ENCODE results near the gene CD44.

Gene CD44

DNA sequence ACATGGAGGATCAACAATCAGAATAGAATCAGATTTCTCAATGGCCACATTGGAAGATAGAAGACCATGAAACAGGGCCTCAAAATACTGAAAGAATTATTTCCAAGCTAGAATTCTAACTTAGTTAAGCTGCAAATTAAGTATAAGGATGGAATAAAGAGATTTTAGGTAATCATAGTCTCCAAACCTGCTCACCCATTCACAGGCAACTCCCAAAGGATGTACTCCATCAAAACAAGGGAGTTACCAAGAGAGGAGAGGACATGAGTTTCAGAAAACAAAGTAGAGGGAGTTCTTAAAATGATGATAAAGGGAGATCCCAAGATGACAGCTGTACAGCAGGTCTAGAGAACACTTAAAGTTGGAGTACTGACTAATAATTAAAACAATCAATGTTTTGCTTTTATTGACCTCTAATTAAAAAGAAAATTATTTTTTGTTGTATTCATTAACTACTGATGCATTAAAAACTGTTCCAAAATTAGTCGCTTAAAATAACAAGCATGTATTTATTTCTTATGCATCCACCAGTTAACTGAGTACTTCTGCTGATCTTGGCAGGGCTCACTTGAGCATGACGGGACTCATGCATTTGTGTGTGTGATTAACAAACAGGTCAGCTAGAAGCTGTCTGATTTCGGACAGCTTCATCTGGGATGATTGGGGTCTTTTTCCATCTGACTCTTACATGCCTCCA, 95.6 kb downstream of the CD44 start:
- Histone ChIP-seq H3K27me3 (ENCODE audit: control insufficient read depth, insufficient read depth, low read length) (no peaks in the 10 kb centered on the region), H3K4me1 (ENCODE audit: control insufficient read depth, insufficient read depth, low read length) (peaks cover 15% of the 10 kb centered on the region), H3K4me3 (ENCODE audit: low read length) (no peak overlapping the region), H3K9ac (ENCODE audit: low read length) (no peak overlapping the region), H3K9me3 (ENCODE audit: control insufficient read depth, low read length) (no peaks in the 10 kb centered on the region), H3K36me3 (ENCODE audit: control insufficient read depth, insufficient read depth, low read length) (peaks cover 9% of the 10 kb centered on the region)

DNA sequence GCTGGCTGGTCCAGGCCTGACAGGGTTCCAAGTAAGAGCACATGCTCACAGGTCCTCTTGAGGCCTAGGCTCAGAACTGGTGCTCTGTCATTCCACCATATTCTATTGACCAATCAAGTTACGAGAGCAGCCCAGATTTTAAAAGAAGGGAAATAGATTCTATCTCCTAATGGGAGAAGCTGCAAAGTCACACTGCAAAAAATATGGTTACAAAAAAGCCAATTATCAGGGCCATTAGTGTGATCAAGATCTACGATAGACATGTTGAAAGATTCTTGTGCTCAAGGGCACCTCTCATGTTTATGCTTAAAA, 96.1 kb downstream of the CD44 start:
- Histone ChIP-seq H3K36me3 (ENCODE audit: control insufficient read depth, insufficient read depth, low read length) (peaks cover 4% of the 10 kb centered on the region), H3K4me1 (ENCODE audit: control insufficient read depth, insufficient read depth, low read length) (peaks cover 15% of the 10 kb centered on the region)

DNA sequence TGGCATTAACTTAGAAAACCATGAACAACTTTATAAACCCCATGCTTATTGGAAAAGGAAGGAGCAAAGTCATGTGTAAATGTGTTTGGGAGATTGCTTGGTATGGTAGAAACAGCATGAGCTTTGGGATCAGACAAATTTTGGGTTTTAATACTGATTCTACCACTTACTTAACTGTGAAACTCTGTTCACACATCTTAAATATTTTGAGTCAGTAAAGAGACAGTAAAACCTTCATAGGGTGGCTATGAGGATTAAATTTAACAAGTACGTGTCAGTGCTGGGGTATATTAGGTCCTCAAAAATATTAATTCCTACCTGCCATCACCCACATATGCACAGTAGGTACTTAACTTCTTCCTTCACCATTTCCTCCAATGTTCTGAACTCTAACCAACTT, 96.5 kb downstream of the CD44 start:
- Histone ChIP-seq H3K9me3 (ENCODE audit: control insufficient read depth, low read length) (no peaks in the 10 kb centered on the region), H3K4me3 (ENCODE audit: low read length) (no peak overlapping the region), H3K4me1 (ENCODE audit: control insufficient read depth, insufficient read depth, low read length) (peaks cover 15% of the 10 kb centered on the region), H3K9ac (ENCODE audit: low read length) (no peak overlapping the region), H3K36me3 (ENCODE audit: control insufficient read depth, insufficient read depth, low read length) (no peaks in the 10 kb centered on the region), H3K27me3 (ENCODE audit: control insufficient read depth, insufficient read depth, low read length) (no peaks in the 10 kb centered on the region)

More for the DNA sequence above, 96.1 kb downstream of the CD44 start:
- Histone ChIP-seq H3K9me3 (ENCODE audit: control insufficient read depth, low read length) (no peaks in the 10 kb centered on the region), H3K27me3 (ENCODE audit: control insufficient read depth, insufficient read depth, low read length) (no peaks in the 10 kb centered on the region), H3K4me3 (ENCODE audit: low read length) (no peak overlapping the region), H3K9ac (ENCODE audit: low read length) (no peak overlapping the region)

DNA sequence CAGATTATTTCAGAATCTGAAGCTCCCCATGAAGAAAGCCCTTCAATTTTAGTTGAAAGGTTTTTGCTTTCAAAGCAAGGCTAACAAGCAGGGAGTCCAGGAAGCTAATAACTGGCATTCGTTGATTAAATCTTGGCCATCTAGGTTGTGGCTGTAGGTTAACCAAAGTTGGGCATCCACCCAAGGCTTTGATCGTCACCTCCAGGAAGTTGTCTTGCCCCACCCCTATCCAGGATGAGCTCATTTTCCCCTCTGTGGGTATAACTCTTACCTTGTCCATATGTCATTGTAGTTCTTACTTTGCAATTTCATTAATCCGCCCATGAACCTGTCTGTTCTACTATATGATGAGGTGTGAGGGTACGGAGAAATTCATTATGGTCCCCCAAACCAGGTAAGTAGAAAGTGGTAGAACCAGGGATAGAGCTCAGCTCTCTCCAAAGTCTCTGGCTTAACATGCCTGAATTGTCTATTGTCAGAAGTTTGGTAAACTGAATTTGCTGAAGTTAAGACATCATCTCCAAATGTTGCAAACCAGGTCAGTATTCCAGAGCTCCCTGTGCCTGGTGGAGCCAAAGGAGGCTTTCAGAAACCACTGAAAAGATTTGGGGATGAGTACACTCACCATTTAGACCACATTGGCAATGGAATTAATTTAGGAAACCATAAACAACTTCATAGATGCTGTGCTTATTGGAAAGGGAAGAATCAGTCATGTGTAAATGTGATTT, 97.1 kb downstream of the CD44 start:
- Histone ChIP-seq H3K4me3 (ENCODE audit: low read length) (no peak overlapping the region), H3K36me3 (ENCODE audit: control insufficient read depth, insufficient read depth, low read length) (no peaks in the 10 kb centered on the region), H3K9me3 (ENCODE audit: control insufficient read depth, low read length) (no peaks in the 10 kb centered on the region), H3K4me1 (ENCODE audit: control insufficient read depth, insufficient read depth, low read length) (peaks cover 15% of the 10 kb centered on the region), H3K9ac (ENCODE audit: low read length) (no peak overlapping the region), H3K27me3 (ENCODE audit: control insufficient read depth, insufficient read depth, low read length) (no peaks in the 10 kb centered on the region)

DNA sequence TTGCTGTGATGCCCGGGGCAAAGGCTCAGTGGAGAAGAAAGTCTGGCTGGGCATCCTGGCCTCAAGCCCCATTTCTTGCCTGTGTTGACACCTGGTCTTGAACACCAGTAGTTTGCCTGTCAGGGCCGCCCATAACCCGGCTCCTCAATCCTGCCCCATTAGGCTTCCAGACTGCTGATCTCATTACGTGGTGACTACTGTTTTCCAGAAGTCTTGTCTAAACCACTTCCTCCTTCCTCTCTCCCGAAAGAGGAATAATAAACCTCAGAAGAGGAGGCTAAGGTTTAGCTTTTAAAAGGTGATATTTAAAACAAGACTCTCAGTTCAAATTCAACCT, 97.7 kb downstream of the CD44 start:
- Histone ChIP-seq H3K4me1 (ENCODE audit: control insufficient read depth, insufficient read depth, low read length) (peaks cover 15% of the 10 kb centered on the region), H3K4me3 (ENCODE audit: low read length) (no peak overlapping the region), H3K9ac (ENCODE audit: low read length) (no peak overlapping the region), H3K36me3 (ENCODE audit: control insufficient read depth, insufficient read depth, low read length) (no peaks in the 10 kb centered on the region), H3K9me3 (ENCODE audit: control insufficient read depth, low read length) (no peaks in the 10 kb centered on the region), H3K27me3 (ENCODE audit: control insufficient read depth, insufficient read depth, low read length) (no peaks in the 10 kb centered on the region)

DNA sequence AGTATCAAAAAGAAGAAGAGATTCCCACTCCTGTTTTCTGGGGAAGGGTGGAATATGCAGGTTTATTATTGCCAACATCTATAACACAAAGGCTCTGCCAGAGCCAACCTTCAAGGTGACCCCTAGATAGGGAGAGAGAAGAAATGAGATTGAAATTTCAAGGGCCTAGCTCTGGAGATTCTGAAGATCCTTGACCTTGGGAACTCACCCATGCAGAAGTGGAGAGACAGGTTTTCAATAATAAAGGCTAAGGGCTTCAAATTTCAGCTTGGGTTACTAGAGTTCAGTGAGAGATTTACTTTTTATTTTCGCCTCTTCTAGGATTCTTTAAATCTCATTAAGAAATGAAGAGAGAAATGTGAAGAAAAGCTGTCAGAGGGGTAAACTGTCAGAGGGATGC, 98.4 kb downstream of the CD44 start:
- Histone ChIP-seq H3K36me3 (ENCODE audit: control insufficient read depth, insufficient read depth, low read length) (no peaks in the 10 kb centered on the region), H3K4me3 (ENCODE audit: low read length) (no peak overlapping the region), H3K4me1 (ENCODE audit: control insufficient read depth, insufficient read depth, low read length) (peaks cover 15% of the 10 kb centered on the region)

DNA sequence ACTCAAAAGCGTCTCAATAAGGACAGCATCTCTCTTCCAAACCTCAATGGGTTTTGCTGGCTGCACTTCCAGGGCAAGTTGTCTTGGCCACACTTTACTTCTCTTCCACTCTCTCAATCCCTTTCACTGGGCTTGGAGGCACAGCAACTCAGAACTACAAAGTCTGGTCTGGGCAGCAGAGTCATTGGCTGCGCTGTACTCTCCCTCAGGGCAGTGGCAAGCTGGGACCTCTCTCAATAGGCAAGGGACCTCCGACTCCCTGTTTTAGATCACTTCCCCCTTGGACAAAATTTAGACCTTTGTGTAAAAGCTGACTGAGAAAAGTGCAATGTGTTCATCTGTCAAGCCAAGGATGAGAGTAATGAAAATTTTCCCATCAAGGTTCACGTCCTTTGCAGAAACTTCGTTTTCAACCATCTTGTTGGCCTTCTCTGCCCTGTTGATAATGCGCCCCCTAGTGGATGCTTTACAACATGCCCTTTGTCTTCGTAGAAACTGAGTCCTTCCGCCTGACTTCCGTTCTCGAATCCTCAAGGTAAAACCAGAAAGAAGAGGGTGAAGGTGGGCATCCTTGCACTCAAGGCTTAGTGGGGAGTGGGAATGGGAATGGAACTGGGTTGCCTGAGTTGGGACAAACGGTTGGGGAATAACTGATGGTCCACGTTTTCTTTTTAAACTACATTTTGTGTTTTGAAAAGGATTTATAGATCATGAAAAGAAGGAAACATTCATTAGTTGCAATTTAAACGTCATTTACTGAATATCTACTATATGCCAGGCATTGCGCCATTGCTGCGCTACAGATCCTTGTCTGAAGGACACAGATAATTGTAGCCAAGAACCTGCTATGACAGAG, 99.1 kb downstream of the CD44 start:
- Histone ChIP-seq H3K4me3 (ENCODE audit: low read length) (no peak overlapping the region), H3K9me3 (ENCODE audit: control insufficient read depth, low read length) (no peaks in the 10 kb centered on the region), H3K9ac (ENCODE audit: low read length) (no peak overlapping the region), H3K27me3 (ENCODE audit: control insufficient read depth, insufficient read depth, low read length) (no peaks in the 10 kb centered on the region), H3K36me3 (ENCODE audit: control insufficient read depth, insufficient read depth, low read length) (no peaks in the 10 kb centered on the region), H3K4me1 (ENCODE audit: control insufficient read depth, insufficient read depth, low read length) (peaks cover 15% of the 10 kb centered on the region)

More for the DNA sequence above, 98.4 kb downstream of the CD44 start:
- no peaks in the 10 kb centered on the region for H3K9me3 ChIP-seq (ENCODE audit: control insufficient read depth, low read length)
- no peak overlapping the region for H3K9ac ChIP-seq (ENCODE audit: low read length)
- H3K27me3 ChIP-seq (ENCODE audit: control insufficient read depth, insufficient read depth, low read length) = no peaks in the 10 kb centered on the region

DNA sequence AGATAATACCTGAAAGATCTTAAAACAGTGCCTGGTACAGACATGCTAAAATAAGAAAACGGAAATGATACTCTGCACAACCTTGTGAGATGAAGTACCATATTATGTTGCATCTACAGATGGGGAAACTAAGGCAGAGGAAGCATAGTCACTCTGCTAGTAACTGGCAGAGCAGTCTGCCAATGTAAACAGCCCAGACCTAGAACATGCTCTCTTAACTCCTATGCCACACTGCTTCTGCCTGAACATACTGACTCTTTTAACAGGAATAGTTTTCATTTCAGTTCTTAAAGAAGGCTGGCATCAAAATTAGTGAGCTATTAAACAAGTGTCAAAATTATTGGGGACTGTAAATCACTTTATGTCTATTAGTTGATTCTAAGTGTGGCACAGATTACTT, 99.9 kb downstream of the CD44 start:
- no peaks in the 10 kb centered on the region for H3K9me3 ChIP-seq (ENCODE audit: control insufficient read depth, low read length)
- no peaks in the 10 kb centered on the region for H3K36me3 ChIP-seq (ENCODE audit: control insufficient read depth, insufficient read depth, low read length)
- no peak overlapping the region for H3K4me3 ChIP-seq (ENCODE audit: low read length)
- peaks cover 15% of the 10 kb centered on the region for H3K4me1 ChIP-seq (ENCODE audit: control insufficient read depth, insufficient read depth, low read length)
- no peaks in the 10 kb centered on the region for H3K27me3 ChIP-seq (ENCODE audit: control insufficient read depth, insufficient read depth, low read length)
- no peak overlapping the region for H3K9ac ChIP-seq (ENCODE audit: low read length)

DNA sequence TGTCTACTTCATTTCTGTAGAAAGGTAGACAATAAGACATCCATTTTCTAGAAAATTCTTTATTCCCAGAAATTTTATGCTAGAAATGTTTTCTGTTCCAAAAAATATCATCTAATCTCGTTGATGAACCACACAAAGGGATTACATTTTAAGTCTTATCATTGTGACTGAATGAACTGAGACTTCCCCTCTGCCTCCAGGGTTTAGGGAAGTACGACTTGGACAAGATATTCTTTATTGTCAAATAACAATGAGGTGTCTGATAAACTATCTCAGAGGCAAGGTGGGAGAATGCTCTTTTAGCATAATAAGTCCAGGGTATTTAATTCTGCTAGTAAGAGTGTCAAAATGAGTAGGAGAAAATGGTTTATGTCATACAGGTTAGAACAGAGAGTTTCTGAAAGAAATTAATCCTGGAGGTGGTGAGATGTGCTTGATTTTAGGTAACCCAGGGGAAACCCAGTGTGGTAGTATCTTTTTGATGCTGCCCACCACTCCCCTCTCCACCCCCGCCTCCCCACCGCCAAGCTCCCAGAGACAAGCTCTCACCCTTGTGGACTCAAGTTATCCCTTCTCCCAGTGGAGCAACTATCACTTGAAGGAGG, 100.6 kb downstream of the CD44 start:
- H3K27me3 ChIP-seq (ENCODE audit: control insufficient read depth, insufficient read depth, low read length) = no peaks in the 10 kb centered on the region
- no peaks in the 10 kb centered on the region for H3K36me3 ChIP-seq (ENCODE audit: control insufficient read depth, insufficient read depth, low read length)
- peaks cover 15% of the 10 kb centered on the region for H3K4me1 ChIP-seq (ENCODE audit: control insufficient read depth, insufficient read depth, low read length)
- H3K4me3 ChIP-seq (ENCODE audit: low read length) = no peak overlapping the region
- no peaks in the 10 kb centered on the region for H3K9me3 ChIP-seq (ENCODE audit: control insufficient read depth, low read length)
- no peak overlapping the region for H3K9ac ChIP-seq (ENCODE audit: low read length)

DNA sequence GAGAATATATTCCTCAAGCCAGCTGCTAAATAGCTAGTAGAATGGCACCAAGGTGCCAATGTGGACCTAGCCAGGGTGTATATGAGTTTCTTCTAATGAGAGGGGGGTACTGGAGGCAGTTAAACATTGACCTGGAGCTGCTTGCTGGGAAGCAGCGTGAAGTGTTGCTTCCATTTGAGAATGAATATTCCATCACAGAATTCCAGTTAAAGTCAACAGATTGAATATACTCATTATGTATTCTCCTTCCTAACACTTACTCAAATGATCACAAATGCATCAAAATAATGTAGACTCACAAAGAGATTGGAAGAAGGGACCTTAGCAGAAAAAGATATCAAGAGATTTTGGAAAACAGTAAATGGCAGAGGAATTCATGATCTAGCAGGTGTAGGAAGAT, 102.1 kb downstream of the CD44 start:
- Histone ChIP-seq H3K27me3 (ENCODE audit: control insufficient read depth, insufficient read depth, low read length) (no peaks in the 10 kb centered on the region), H3K9me3 (ENCODE audit: control insufficient read depth, low read length) (no peaks in the 10 kb centered on the region)

DNA sequence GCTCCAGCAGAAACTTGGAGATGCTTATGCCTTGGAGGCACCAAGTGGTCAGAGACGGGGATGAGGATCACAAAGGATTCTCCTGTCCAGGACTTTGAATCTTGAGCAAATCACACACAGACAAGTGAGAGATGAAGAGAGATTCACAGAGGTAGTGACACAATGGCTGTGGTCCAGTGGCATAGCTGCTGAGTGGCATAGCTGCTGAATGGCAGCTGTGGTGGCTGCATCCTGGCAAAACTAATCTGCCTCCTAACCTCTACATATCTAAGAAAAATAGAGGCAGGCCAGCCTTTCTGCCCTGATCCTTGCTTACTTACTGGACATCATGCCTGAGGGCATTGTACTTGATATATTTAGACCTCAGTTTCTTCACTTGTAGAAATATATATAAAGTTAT, 102.6 kb downstream of the CD44 start:
- Histone ChIP-seq H3K4me1 (ENCODE audit: control insufficient read depth, insufficient read depth, low read length) (peaks cover 6% of the 10 kb centered on the region), H3K9me3 (ENCODE audit: control insufficient read depth, low read length) (no peaks in the 10 kb centered on the region), H3K36me3 (ENCODE audit: control insufficient read depth, insufficient read depth, low read length) (no peaks in the 10 kb centered on the region)

More for the DNA sequence above, 102.1 kb downstream of the CD44 start:
- Histone ChIP-seq H3K4me3 (ENCODE audit: low read length) (no peak overlapping the region), H3K4me1 (ENCODE audit: control insufficient read depth, insufficient read depth, low read length) (peaks cover 10% of the 10 kb centered on the region), H3K36me3 (ENCODE audit: control insufficient read depth, insufficient read depth, low read length) (no peaks in the 10 kb centered on the region), H3K9ac (ENCODE audit: low read length) (no peak overlapping the region)

More for the DNA sequence above, 102.6 kb downstream of the CD44 start:
- Histone ChIP-seq H3K27me3 (ENCODE audit: control insufficient read depth, insufficient read depth, low read length) (no peaks in the 10 kb centered on the region), H3K4me3 (ENCODE audit: low read length) (no peak overlapping the region), H3K9ac (ENCODE audit: low read length) (no peak overlapping the region)
